IPS-15b (cell line): ENCODE data around the gene STX1A.
A peak's percentile ranks its signal among the peaks of the same experiment; 100 is the strongest.

Experiments used
- H3K27me3 ChIP-seq: one replicate; pipeline ENCODE4 v1.6.1; 2013; ENCODE audit warnings: low read length; ENCODE audit not compliant: control insufficient read depth, insufficient read depth
- H3K36me3 ChIP-seq: one replicate; pipeline ENCODE4 v1.6.1; 2013; ENCODE audit warnings: low read length; ENCODE audit not compliant: control insufficient read depth, insufficient read depth
- H3K4me1 ChIP-seq: one replicate; pipeline ENCODE4 v1.6.1; 2013; ENCODE audit warnings: mild to moderate bottlenecking, low read length; ENCODE audit not compliant: control insufficient read depth, insufficient read depth
- H3K4me3 ChIP-seq: one replicate; pipeline ENCODE4 v1.5.1; 2013; ENCODE audit warnings: low read depth, low read length
- H3K9ac ChIP-seq: one replicate; pipeline ENCODE4 v1.6.1; 2013; ENCODE audit warnings: low read depth, mild to moderate bottlenecking, low read length
- H3K9me3 ChIP-seq: one replicate; pipeline ENCODE4 v1.6.1; 2013; ENCODE audit warnings: mild to moderate bottlenecking, low read length; ENCODE audit not compliant: control insufficient read depth, insufficient read depth

The STX1A gene

GRCh38 chr7:73718905-73719805 lies at the start of gene STX1A:
Gene STX1A (minus strand): TSS chr7:73719669. CDS start chr7:73719631, 38 bp downstream.
- H3K9ac ChIP-seq, result no peak within 1 kb of the TSS
- H3K4me1 ChIP-seq, result no peaks in the 10 kb centered on the region
- no peaks in the 10 kb centered on the region for H3K9me3 ChIP-seq
- peaks cover 13% of the 10 kb centered on the region for H3K27me3 ChIP-seq
- peaks cover 2% of the 10 kb centered on the region for H3K36me3 ChIP-seq
- H3K4me3 ChIP-seq, result peak within 1 kb of the TSS; percentile 71

GRCh38 chr7:73768641-73769480 lies 49.4 kb upstream of the STX1A start:
- Histone ChIP-seq H3K9me3 (no peaks in the 10 kb centered on the region), H3K36me3 (peaks cover 2% of the 10 kb centered on the region), H3K4me1 (no peaks in the 10 kb centered on the region), H3K4me3 (peak overlapping the region; percentile 72), H3K9ac (peak overlapping the region; percentile 24), H3K27me3 (no peaks in the 10 kb centered on the region)

GRCh38 chr7:73766556-73767229 lies 47.2 kb upstream of the STX1A start:
- Histone ChIP-seq H3K4me1 (peaks cover 2% of the 10 kb centered on the region), H3K36me3 (peaks cover 2% of the 10 kb centered on the region), H3K9me3 (no peaks in the 10 kb centered on the region), H3K27me3 (no peaks in the 10 kb centered on the region), H3K4me3 (no peak overlapping the region), H3K9ac (no peak overlapping the region)

- Histone ChIP-seq H3K9ac (no peak overlapping the region), H3K36me3 (no peaks in the 10 kb centered on the region), H3K9me3 (no peaks in the 10 kb centered on the region), H3K27me3 (no peaks in the 10 kb centered on the region), H3K4me1 (peaks cover 3% of the 10 kb centered on the region), H3K4me3 (no peak overlapping the region)
These were observed 43.2 kb upstream of the STX1A start for GRCh38 chr7:73762659-73762999.

- Histone ChIP-seq H3K9ac (no peak overlapping the region), H3K4me3 (no peak overlapping the region), H3K4me1 (peaks cover 3% of the 10 kb centered on the region), H3K36me3 (no peaks in the 10 kb centered on the region), H3K27me3 (no peaks in the 10 kb centered on the region), H3K9me3 (no peaks in the 10 kb centered on the region)
These were observed 42.6 kb upstream of the STX1A start for GRCh38 chr7:73761854-73762658.

- Histone ChIP-seq H3K36me3 (no peaks in the 10 kb centered on the region), H3K4me3 (no peak overlapping the region), H3K9me3 (no peaks in the 10 kb centered on the region), H3K27me3 (no peaks in the 10 kb centered on the region), H3K9ac (no peak overlapping the region), H3K4me1 (peaks cover 3% of the 10 kb centered on the region)
These were observed 39.2 kb upstream of the STX1A start for GRCh38 chr7:73758581-73759138.

GRCh38 chr7:73749931-73750776 lies 30.7 kb upstream of the STX1A start:
- H3K9ac ChIP-seq, result no peak overlapping the region
- no peak overlapping the region for H3K4me3 ChIP-seq
- no peaks in the 10 kb centered on the region for H3K27me3 ChIP-seq
- H3K36me3 ChIP-seq, result no peaks in the 10 kb centered on the region
- H3K4me1 ChIP-seq, result no peaks in the 10 kb centered on the region
- no peaks in the 10 kb centered on the region for H3K9me3 ChIP-seq

- no peak overlapping the region for H3K4me3 ChIP-seq
- H3K27me3 ChIP-seq, result no peaks in the 10 kb centered on the region
- no peaks in the 10 kb centered on the region for H3K36me3 ChIP-seq
- no peaks in the 10 kb centered on the region for H3K9me3 ChIP-seq
- no peak overlapping the region for H3K9ac ChIP-seq
- H3K4me1 ChIP-seq, result peaks cover 17% of the 10 kb centered on the region
These were observed 26.9 kb upstream of the STX1A start for GRCh38 chr7:73746378-73746777.

GRCh38 chr7:73742753-73743641 lies 23.5 kb upstream of the STX1A start:
- H3K36me3 ChIP-seq, result no peaks in the 10 kb centered on the region
- H3K4me3 ChIP-seq, result peak overlapping the region; percentile 61
- H3K9me3 ChIP-seq, result no peaks in the 10 kb centered on the region
- peaks cover 23% of the 10 kb centered on the region for H3K4me1 ChIP-seq
- H3K27me3 ChIP-seq, result no peaks in the 10 kb centered on the region
- H3K9ac ChIP-seq, result peak overlapping the region; percentile 84
